Measurements from ENCODE around the gene TAF5L. TPM values are rescaled to one million over a fixed set of nuclear protein-coding genes. Genes with fewer than 3 reads are reported as not detected.
A peak's percentile ranks its signal among the peaks of the same experiment; 100 is the strongest.

TAF5L gene
- total RNA-seq, 1 donor from 2014 or later: 25.3 TPM

- no peaks in the 10 kb centered on the region for H3K27me3 Mint-ChIP-seq (ENCODE audit: unreplicated experiment)
- DNase-seq (ENCODE audit: low spot score): no peak
- H3K27ac Mint-ChIP-seq (ENCODE audit: unreplicated experiment): no peak overlapping the region
- H3K4me3 Mint-ChIP-seq (ENCODE audit: unreplicated experiment): no peak overlapping the region
- H3K9me3 Mint-ChIP-seq (ENCODE audit: unreplicated experiment): no peaks in the 10 kb centered on the region
- no peaks in the 10 kb centered on the region for H3K4me1 Mint-ChIP-seq (ENCODE audit: unreplicated experiment)
- H3K36me3 Mint-ChIP-seq (ENCODE audit: low read depth, unreplicated experiment): peaks cover 32% of the 10 kb centered on the region
- TF ChIP-seq CTCF (IDR thresholded peaks at IDR 0.05; ENCODE audit: unreplicated experiment): no peak
These were observed 24.1 kb upstream of the TAF5L start for GRCh38 chr1:229650045-229650444.

- peaks cover 24% of the 10 kb centered on the region for H3K36me3 Mint-ChIP-seq (ENCODE audit: low read depth, unreplicated experiment)
- TF ChIP-seq CTCF (IDR thresholded peaks at IDR 0.05; ENCODE audit: unreplicated experiment): no peak
These were observed 22.5 kb upstream of the TAF5L start for GRCh38 chr1:229648406-229648805.

GRCh38 chr1:229645324-229645993 is 19.5 kb upstream of the TAF5L start:
- Mint-ChIP-seq H3K27ac (ENCODE audit: unreplicated experiment) (no peak overlapping the region), H3K9me3 (ENCODE audit: unreplicated experiment) (no peaks in the 10 kb centered on the region), H3K4me1 (ENCODE audit: unreplicated experiment) (no peaks in the 10 kb centered on the region), H3K4me3 (ENCODE audit: unreplicated experiment) (peak overlapping the region; percentile 0), H3K36me3 (ENCODE audit: low read depth, unreplicated experiment) (peaks cover 21% of the 10 kb centered on the region), H3K27me3 (ENCODE audit: unreplicated experiment) (no peaks in the 10 kb centered on the region)
- TF ChIP-seq CTCF (IDR thresholded peaks at IDR 0.05; ENCODE audit: unreplicated experiment): no peak
- no peak for DNase-seq (ENCODE audit: low spot score)

More at GRCh38 chr1:229648406-229648805, 22.5 kb upstream of the TAF5L start:
- no peak overlapping the region for H3K4me3 Mint-ChIP-seq (ENCODE audit: unreplicated experiment)
- no peak overlapping the region for H3K27ac Mint-ChIP-seq (ENCODE audit: unreplicated experiment)
- H3K4me1 Mint-ChIP-seq (ENCODE audit: unreplicated experiment): no peaks in the 10 kb centered on the region
- H3K27me3 Mint-ChIP-seq (ENCODE audit: unreplicated experiment): no peaks in the 10 kb centered on the region
- no peaks in the 10 kb centered on the region for H3K9me3 Mint-ChIP-seq (ENCODE audit: unreplicated experiment)
- no peak for DNase-seq (ENCODE audit: low spot score)

DNA sequence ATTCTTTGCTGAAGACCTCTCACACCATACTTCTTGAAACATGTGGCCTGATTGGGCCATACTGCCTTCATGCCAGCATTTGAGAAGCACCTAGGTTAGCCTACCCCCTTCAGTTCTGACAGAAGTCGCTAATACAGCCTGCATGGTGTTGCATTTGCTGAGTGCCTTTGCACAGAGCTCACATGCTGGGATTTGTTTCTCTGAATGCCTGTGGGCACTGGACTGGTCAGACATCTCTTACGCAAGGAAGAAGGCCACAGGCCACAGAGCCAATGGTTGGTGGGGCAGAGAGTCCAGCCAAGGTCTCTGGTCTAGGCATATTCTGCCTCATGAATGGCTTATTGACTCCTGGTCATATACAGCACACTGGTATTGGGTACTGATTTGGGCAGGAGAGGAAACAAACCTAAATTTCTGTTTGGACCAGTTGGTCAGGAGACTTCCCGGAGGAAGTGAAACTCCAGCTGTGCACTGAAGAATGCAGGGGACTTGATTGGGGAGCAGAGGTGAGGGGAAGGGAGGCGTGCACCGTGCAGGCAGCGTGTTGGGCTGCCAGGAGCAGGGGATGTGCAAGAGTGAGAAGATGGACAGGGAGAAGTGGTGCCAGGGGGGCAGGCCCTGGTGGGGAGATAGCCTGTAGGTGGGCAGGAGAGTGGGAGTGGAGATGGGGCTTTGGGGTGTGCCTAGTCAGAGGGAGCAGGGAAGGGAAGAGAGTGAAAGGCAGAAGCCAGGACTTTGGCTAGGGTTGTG is 18.2 kb upstream of the TAF5L start:
- H3K4me3 Mint-ChIP-seq (ENCODE audit: unreplicated experiment): no peak overlapping the region
- DNase-seq (ENCODE audit: low spot score): no peak
- no peak for TF ChIP-seq CTCF (IDR thresholded peaks at IDR 0.05; ENCODE audit: unreplicated experiment)
- H3K36me3 Mint-ChIP-seq (ENCODE audit: low read depth, unreplicated experiment): peaks cover 16% of the 10 kb centered on the region
- no peaks in the 10 kb centered on the region for H3K27me3 Mint-ChIP-seq (ENCODE audit: unreplicated experiment)
- H3K9me3 Mint-ChIP-seq (ENCODE audit: unreplicated experiment): no peaks in the 10 kb centered on the region
- no peak overlapping the region for H3K27ac Mint-ChIP-seq (ENCODE audit: unreplicated experiment)
- no peaks in the 10 kb centered on the region for H3K4me1 Mint-ChIP-seq (ENCODE audit: unreplicated experiment)

DNA sequence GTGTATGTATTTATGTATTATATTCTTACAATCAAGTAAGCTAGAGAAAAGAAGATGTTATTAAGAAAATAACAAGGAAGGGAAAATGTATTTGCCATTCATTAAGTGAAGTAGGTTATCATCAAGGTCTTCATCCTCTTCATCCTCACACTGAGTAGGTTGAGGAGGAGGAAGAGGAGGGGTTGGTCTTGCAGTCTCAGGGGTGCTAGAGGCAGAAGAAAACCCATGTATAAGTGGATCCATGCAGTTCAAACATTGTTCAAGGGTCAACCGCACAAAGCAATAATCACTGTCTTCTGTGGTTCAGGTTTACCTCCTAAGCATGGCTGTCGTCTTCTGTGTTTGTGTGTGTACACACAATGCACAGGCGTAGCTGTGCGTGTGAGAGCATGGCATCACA is 17.0 kb upstream of the TAF5L start:
- no peak for TF ChIP-seq CTCF (IDR thresholded peaks at IDR 0.05; ENCODE audit: unreplicated experiment)

More for the DNA sequence above, 17.0 kb upstream of the TAF5L start:
- H3K9me3 Mint-ChIP-seq (ENCODE audit: unreplicated experiment): no peaks in the 10 kb centered on the region
- H3K4me1 Mint-ChIP-seq (ENCODE audit: unreplicated experiment): no peaks in the 10 kb centered on the region
- no peak for DNase-seq (ENCODE audit: low spot score)
- H3K4me3 Mint-ChIP-seq (ENCODE audit: unreplicated experiment): no peak overlapping the region
- H3K27me3 Mint-ChIP-seq (ENCODE audit: unreplicated experiment): no peaks in the 10 kb centered on the region
- peaks cover 17% of the 10 kb centered on the region for H3K36me3 Mint-ChIP-seq (ENCODE audit: low read depth, unreplicated experiment)
- no peak overlapping the region for H3K27ac Mint-ChIP-seq (ENCODE audit: unreplicated experiment)
